ENCODE measurements around the gene IL20RB.

DNA sequence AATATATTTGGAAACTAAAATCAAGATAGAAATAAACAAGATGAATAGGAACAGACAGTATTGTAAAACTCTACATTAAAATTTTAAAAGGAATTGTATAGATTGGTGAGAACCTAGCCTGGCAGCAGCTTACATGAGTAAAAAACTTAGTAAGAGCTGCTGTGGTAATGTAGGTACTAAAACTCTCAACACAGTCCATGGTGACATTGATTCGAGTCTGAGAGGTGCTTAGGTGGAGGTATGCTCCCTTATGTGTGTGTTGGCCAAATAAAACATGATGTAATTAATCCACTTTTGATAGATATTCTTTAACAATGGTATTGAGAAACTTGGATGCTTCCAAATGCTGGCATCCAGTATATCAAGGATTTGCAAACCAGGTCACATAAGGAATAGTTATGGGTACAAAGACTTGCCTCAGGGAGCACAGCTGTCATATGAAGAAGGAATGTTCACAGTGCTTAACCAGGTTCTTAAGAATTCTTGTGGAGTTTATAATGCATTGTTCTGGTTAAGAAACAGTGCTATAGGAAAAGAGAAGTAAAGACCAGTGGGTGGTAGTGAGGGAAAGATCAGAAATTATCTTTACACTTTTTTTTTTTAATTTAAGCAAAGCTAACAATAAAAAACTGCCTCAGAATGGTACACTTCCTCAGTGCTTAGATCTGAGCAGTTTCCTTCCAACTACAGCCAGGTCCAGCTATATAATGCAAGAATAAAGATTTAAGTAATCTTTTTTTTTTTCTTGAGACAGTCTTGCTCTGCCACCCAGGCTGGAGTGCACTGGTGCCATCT lies 24.6 kb upstream of the IL20RB start:
- TF ChIP-seq, protein P1, sequence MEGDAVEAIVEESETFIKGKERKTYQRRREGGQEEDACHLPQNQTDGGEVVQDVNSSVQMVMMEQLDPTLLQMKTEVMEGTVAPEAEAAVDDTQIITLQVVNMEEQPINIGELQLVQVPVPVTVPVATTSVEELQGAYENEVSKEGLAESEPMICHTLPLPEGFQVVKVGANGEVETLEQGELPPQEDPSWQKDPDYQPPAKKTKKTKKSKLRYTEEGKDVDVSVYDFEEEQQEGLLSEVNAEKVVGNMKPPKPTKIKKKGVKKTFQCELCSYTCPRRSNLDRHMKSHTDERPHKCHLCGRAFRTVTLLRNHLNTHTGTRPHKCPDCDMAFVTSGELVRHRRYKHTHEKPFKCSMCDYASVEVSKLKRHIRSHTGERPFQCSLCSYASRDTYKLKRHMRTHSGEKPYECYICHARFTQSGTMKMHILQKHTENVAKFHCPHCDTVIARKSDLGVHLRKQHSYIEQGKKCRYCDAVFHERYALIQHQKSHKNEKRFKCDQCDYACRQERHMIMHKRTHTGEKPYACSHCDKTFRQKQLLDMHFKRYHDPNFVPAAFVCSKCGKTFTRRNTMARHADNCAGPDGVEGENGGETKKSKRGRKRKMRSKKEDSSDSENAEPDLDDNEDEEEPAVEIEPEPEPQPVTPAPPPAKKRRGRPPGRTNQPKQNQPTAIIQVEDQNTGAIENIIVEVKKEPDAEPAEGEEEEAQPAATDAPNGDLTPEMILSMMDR (IDR thresholded peaks at IDR 0.05), result no peak
- no peak for TF ChIP-seq POLR2AphosphoS5 (IDR thresholded peaks at IDR 0.05)
